Measurements from ENCODE around the gene IRX5. TPM values are rescaled to one million over a fixed set of nuclear protein-coding genes. Genes with fewer than 3 reads are reported as not detected.

Gene IRX5
- total RNA-seq, 1 donor from 2014 or later, result 0.34 TPM

GRCh38 chr16:54929090-54930004, 1.3 kb upstream of the IRX5 start:
- intact Hi-C loops (cut with micrococcal nuclease), result loop anchor here (1.0 to 10.0 kb wide), 11 partner anchors 8 to 1875 kb away; partner anchors contain the start of genes AKTIP, CHD9, IRX6 and RBL2

- intact Hi-C loops (cut with micrococcal nuclease), result loop anchor here (1.0 to 10.0 kb wide), 2 partner anchors 394 to 1018 kb away; partner anchors contain the start of gene IRX6
Observed at GRCh38 chr16:54930869-54931119, 129 bp downstream of the IRX5 start.

GRCh38 chr16:54931120-54932014, 702 bp downstream of the IRX5 start:
- intact Hi-C loops (cut with micrococcal nuclease), result loop anchor here (10.0 kb wide), 1 partner anchor 393 kb away; the partner anchor contains the start of gene IRX6

GRCh38 chr16:54932021-54932660, 1.5 kb downstream of the IRX5 start:
- intact Hi-C loops (cut with micrococcal nuclease), result loop anchor here (10.0 kb wide), 1 partner anchor 393 kb away; the partner anchor contains the start of gene IRX6

GRCh38 chr16:54932737-54933254, 2.1 kb downstream of the IRX5 start:
- intact Hi-C loops (cut with micrococcal nuclease), result loop anchor here (10.0 kb wide), 1 partner anchor 392 kb away; the partner anchor contains the start of gene IRX6

- intact Hi-C loops (cut with micrococcal nuclease), result loop anchor here (1.0 to 10.0 kb wide), 2 partner anchors 391 to 1041 kb away; partner anchors contain the start of gene IRX6
Observed at GRCh38 chr16:54933281-54934011, 2.8 kb downstream of the IRX5 start.

GRCh38 chr16:54934481-54935265, 4.0 kb downstream of the IRX5 start:
- intact Hi-C loops (cut with micrococcal nuclease), result loop anchor here (1.0 to 10.0 kb wide), 2 partner anchors 390 to 1042 kb away; partner anchors contain the start of gene IRX6

GRCh38 chr16:54935266-54935968, 4.8 kb downstream of the IRX5 start:
- intact Hi-C loops (cut with micrococcal nuclease), result loop anchor here (10.0 kb wide), 1 partner anchor 389 kb away; the partner anchor contains the start of gene IRX6

- intact Hi-C loops (cut with micrococcal nuclease), result loop anchor here (10.0 kb wide), 1 partner anchor 388 kb away; the partner anchor contains the start of gene IRX6
Observed at GRCh38 chr16:54936201-54936978, 5.7 kb downstream of the IRX5 start.

- intact Hi-C loops (cut with micrococcal nuclease), result loop anchor here (1.0 to 10.0 kb wide), 2 partner anchors 8 to 388 kb away; partner anchors contain the start of gene IRX6
Observed at GRCh38 chr16:54936979-54937670, 6.5 kb downstream of the IRX5 start.

GRCh38 chr16:54937671-54938211, 7.1 kb downstream of the IRX5 start:
- intact Hi-C loops (cut with micrococcal nuclease), result loop anchor here (1.0 to 10.0 kb wide), 2 partner anchors 8 to 387 kb away; partner anchors contain the start of gene IRX6

- intact Hi-C loops (cut with micrococcal nuclease), result loop anchor here (10.0 kb wide), 1 partner anchor 386 kb away; the partner anchor contains the start of gene IRX6
Observed at GRCh38 chr16:54938212-54939028, 7.8 kb downstream of the IRX5 start.

- intact Hi-C loops (cut with micrococcal nuclease), result loop anchor here (10.0 kb wide), 1 partner anchor 386 kb away; the partner anchor contains the start of gene IRX6
Observed at GRCh38 chr16:54939029-54939346, 8.3 kb downstream of the IRX5 start.

- intact Hi-C loops (cut with micrococcal nuclease), result loop anchor here (10.0 kb wide), 1 partner anchor 385 kb away; the partner anchor contains the start of gene IRX6
Observed at GRCh38 chr16:54939510-54940278, 9.0 kb downstream of the IRX5 start.

- intact Hi-C loops (cut with micrococcal nuclease), result no loop called here
Observed at GRCh38 chr16:54940279-54940604, 9.6 kb downstream of the IRX5 start.
